Right lobe of liver (tissue), 6 donors: ENCODE measurements around the gene BCL2. TPM values are rescaled to one million over a fixed set of nuclear protein-coding genes. Genes with fewer than 3 reads are reported as not detected.
"Not testable (repeated sequence)": the region's sequence is repeated elsewhere in the genome, so short reads cannot be mapped to it uniquely, and the experiment has no call there.

Experiments
- ATAC-seq, 4 donors: fragments of 200-7000 bp; cut with Tn5 transposase; one replicate each; pipeline ENCODE4 v1.9.1; 2020; ENCODE audit warnings: mild to moderate bottlenecking in 4 of 4, moderate library complexity in 4 of 4
- DNase-seq, 3 donors: peaks; one replicate each; pipeline ENCODE4 v3.0.0-alpha.2; 2020
- H3K27ac ChIP-seq, 3 donors: fragments of 200-600 bp; one replicate each; pipeline ENCODE4 v1.8.0; 2022
- H3K27me3 ChIP-seq, 2 donors: fragments of 200-600 bp; one replicate each; pipeline ENCODE4 v1.8.0; 2022
- H3K36me3 ChIP-seq, 4 donors: fragments of 200-600 bp; sonication (generic) in 1 of 4; one replicate each; pipeline versions ENCODE4 v1.5.1 to v1.8.0; 2017 to 2022; ENCODE audit warnings: control low read depth in 1 of 4
- H3K4me1 ChIP-seq, 4 donors: fragments of 200-600 bp; sonication (generic) in 1 of 4; one replicate each; pipeline versions ENCODE4 v1.5.1 to v1.8.0; 2017 to 2022; ENCODE audit warnings: control low read depth in 1 of 4
- H3K4me3 ChIP-seq, 3 donors: fragments of 200-600 bp; one replicate each; pipeline ENCODE4 v1.8.0; 2022
- H3K9me3 ChIP-seq, 4 donors: fragments of 200-600 bp; sonication (generic) in 1 of 4; one replicate each; pipeline versions ENCODE4 v1.5.1 to v1.8.0; 2017 to 2022; ENCODE audit warnings: control low read depth in 1 of 4
- CTCF ChIP-seq, 4 donors: fragments of 200-600 bp in 3 of 4; fragments of 450-650 bp in 1 of 4; IDR thresholded peaks; one replicate each; pipeline versions ENCODE4 v1.5.1 to v1.8.0; 2016 to 2022; ENCODE audit warnings: antibody characterized with exemption in 4 of 4, mild to moderate bottlenecking in 2 of 4
- POLR2A ChIP-seq: fragments of 450-650 bp; IDR thresholded peaks from one replicate; pipeline ENCODE4 v1.6.1; 2017; ENCODE audit warnings: antibody characterized with exemption, mild to moderate bottlenecking
- WGBS: methylation state at CpG from one replicate; pipeline ENCODE4 v1.1.6; 2018; ENCODE audit warnings: low coverage, low lambda C conversion rate; ENCODE audit not compliant: insufficient coverage; ENCODE audit errors: missing lambda C conversion rate; 5-methylcytosine and 5-hydroxymethylcytosine counted together
- intact Hi-C, 2 donors: fragments of 100-400 bp; cut with DNase I; formaldehyde crosslinking; loops; one replicate each; pipeline versions ENCODE4 v1.11.2 to v1.14.1; 2022
- total RNA-seq, 6 experiments: library from RNA; depleted of rRNA in 2 of 6; stranded (reverse); fragments of >200 nt in 2 of 6; fragmentation: NEBNext Ultra II Directional in 3 of 6; extraction: Animal tissue kit (Norgen Biotek cat#: 25700) in 3 of 6; gene quantifications; one replicate each; pipeline versions ENCODE4 v1.1.0 to v1.2.4, GENCODE V29; 2016 to 2023
- donor health status: DM: no; HTN: yes; CAD: no.
- donor health status: DM: no; HTN: no; CAD: no.
- donor health status: DM: no; HTN: no; CAD: no.
- donor health status: DM: no; HTN: yes; CAD: no.
- donor health status: DM: no; HTN: yes; CAD: no.

Gene BCL2
- total RNA-seq, 6 experiments from 2014 or later, result 0.73 to 4.7 (median 2.7) TPM

- 75% methylated on average over 12 of the region's 14 CpGs for WGBS
- TF ChIP-seq POLR2A (no peak), CTCF (IDR thresholded peaks at IDR 0.05) (no peak)
- H3K9me3 ChIP-seq, result no peaks in the 10 kb centered on the region
- H3K27me3 ChIP-seq, result no peaks in the 10 kb centered on the region
- H3K4me1 ChIP-seq, result peaks cover 0 to 18% (median 5%) of the 10 kb centered on the region in 4 donors
- H3K4me3 ChIP-seq, result no peak overlapping the region
- peak in 2 of 3 donors; percentile 42 to 53 for DNase-seq
- ATAC-seq, result peak; percentile 38 to 53 (median 47)
- H3K36me3 ChIP-seq, result no peaks in the 10 kb centered on the region
- H3K27ac ChIP-seq, result peak overlapping the region in 2 of 3 donors; percentile 54
- intact Hi-C loops, result no loop called here
Observed at GRCh38 chr18:63236406-63236805, 83.2 kb downstream of the BCL2 start.

GRCh38 chr18:63235920-63236319 lies 83.6 kb downstream of the BCL2 start:
- peaks cover 0 to 13% (median 5%) of the 10 kb centered on the region in 4 donors for H3K4me1 ChIP-seq
- H3K36me3 ChIP-seq, H3K4me3 ChIP-seq, DNase-seq, intact Hi-C loops, H3K9me3 ChIP-seq, H3K27me3 ChIP-seq, ATAC-seq: not testable (repeated sequence)
- 70% methylated on average over 4 of the region's 4 CpGs for WGBS
- peak overlapping the region in 1 of 3 donors; percentile 9 for H3K27ac ChIP-seq

GRCh38 chr18:63234841-63235240 lies 84.7 kb downstream of the BCL2 start:
- H3K27ac ChIP-seq, result no peak overlapping the region
- no peaks in the 10 kb centered on the region for H3K27me3 ChIP-seq
- intact Hi-C loops, result no loop called here
- DNase-seq, result no peak
- no peak overlapping the region for H3K4me3 ChIP-seq
- peaks cover 0 to 13% (median 5%) of the 10 kb centered on the region in 4 donors for H3K4me1 ChIP-seq
- WGBS, result 32% methylated on average over 3 of the region's 3 CpGs
- no peak for ATAC-seq
- H3K9me3 ChIP-seq, result no peaks in the 10 kb centered on the region
- TF ChIP-seq POLR2A, result no peak
- TF ChIP-seq CTCF (IDR thresholded peaks at IDR 0.05), result no peak
- peaks cover 0 to 4% (median 0%) of the 10 kb centered on the region in 4 donors for H3K36me3 ChIP-seq

GRCh38 chr18:63234432-63234831 lies 85.1 kb downstream of the BCL2 start:
- WGBS, result 88% methylated on average over 4 of the region's 5 CpGs
- intact Hi-C loops, result no loop called here
- Histone ChIP-seq H3K4me3 (no peak overlapping the region), H3K27ac (no peak overlapping the region), H3K36me3 (peaks cover 0 to 4% (median 0%) of the 10 kb centered on the region in 4 donors), H3K4me1 (peaks cover 0 to 13% (median 5%) of the 10 kb centered on the region in 4 donors), H3K27me3 (no peaks in the 10 kb centered on the region), H3K9me3 (no peaks in the 10 kb centered on the region)
- TF ChIP-seq POLR2A (no peak), CTCF (IDR thresholded peaks at IDR 0.05) (no peak)
- DNase-seq (no peak), ATAC-seq (no peak)

GRCh38 chr18:63233334-63233733 lies 86.2 kb downstream of the BCL2 start:
- Histone ChIP-seq H3K4me3 (no peak overlapping the region), H3K36me3 (peaks cover 0 to 4% (median 0%) of the 10 kb centered on the region in 4 donors), H3K9me3 (no peaks in the 10 kb centered on the region), H3K27me3 (no peaks in the 10 kb centered on the region), H3K27ac (no peak overlapping the region), H3K4me1 (peaks cover 0 to 12% (median 3%) of the 10 kb centered on the region in 4 donors)
- TF ChIP-seq CTCF (IDR thresholded peaks at IDR 0.05) (no peak), POLR2A (no peak)
- intact Hi-C loops, result no loop called here
- WGBS, result 55% methylated on average over 5 of the region's 9 CpGs
- DNase-seq, result no peak
- ATAC-seq, result no peak
